ENCODE measurements around the gene ENPP3.
"Not testable (repeated sequence)": the region's sequence is repeated elsewhere in the genome, so short reads cannot be mapped to it uniquely, and the experiment has no call there.

DNA sequence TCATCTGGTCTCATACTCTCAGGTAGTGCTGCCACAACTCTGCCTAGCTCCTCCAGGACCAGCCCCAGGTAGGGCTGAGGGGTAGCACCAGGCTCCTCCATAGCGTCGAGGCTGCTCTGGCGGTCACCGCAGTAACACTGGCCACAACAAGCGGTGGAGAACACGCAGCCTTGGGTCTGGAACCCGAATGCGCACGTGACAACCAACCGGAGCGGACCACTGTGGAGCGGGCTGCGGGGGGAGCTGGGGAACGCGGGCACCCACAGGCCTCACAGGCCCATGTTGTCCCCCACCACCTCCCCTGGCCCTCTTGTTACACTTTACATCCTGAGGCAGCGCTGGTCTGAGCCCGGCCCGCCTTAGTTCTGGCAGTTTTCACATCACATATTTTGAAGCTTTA, 73.8 kb downstream of the ENPP3 start, which contains the start of gene CTAGE9:
- TF ChIP-seq, protein P1, sequence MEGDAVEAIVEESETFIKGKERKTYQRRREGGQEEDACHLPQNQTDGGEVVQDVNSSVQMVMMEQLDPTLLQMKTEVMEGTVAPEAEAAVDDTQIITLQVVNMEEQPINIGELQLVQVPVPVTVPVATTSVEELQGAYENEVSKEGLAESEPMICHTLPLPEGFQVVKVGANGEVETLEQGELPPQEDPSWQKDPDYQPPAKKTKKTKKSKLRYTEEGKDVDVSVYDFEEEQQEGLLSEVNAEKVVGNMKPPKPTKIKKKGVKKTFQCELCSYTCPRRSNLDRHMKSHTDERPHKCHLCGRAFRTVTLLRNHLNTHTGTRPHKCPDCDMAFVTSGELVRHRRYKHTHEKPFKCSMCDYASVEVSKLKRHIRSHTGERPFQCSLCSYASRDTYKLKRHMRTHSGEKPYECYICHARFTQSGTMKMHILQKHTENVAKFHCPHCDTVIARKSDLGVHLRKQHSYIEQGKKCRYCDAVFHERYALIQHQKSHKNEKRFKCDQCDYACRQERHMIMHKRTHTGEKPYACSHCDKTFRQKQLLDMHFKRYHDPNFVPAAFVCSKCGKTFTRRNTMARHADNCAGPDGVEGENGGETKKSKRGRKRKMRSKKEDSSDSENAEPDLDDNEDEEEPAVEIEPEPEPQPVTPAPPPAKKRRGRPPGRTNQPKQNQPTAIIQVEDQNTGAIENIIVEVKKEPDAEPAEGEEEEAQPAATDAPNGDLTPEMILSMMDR (IDR thresholded peaks at IDR 0.05): not testable (repeated sequence)
- not testable (repeated sequence) for TF ChIP-seq POLR2A (IDR thresholded peaks at IDR 0.05)
